ENCODE results near the gene TSPAN33. TPM values are rescaled to one million over a fixed set of nuclear protein-coding genes. Genes with fewer than 3 reads are reported as not detected.

The TSPAN33 gene
- total and polyA plus RNA-seq, 9 of the 15 experiments (the other 6 are each of a cell fraction or from before 2014, with no cell fraction given): 0.03 to 1.5 (median 0.23) TPM; not detected in 2

GRCh38 chr7:129188892-129189660, 44.6 kb downstream of the TSPAN33 start:
- TF ChIP-seq ZNF507 (tag; conservative IDR thresholded peaks at IDR 0.05) (no peak), TCFL5 (CRISPR knock-in tag; conservative IDR thresholded peaks at IDR 0.05) (no peak), MXI1 (IDR thresholded peaks at IDR 0.05; ENCODE audit: low read depth, low read length) (no peak), ATF7 (IDR thresholded peaks at IDR 0.05) (no peak), SAP30 (IDR thresholded peaks at IDR 0.05; ENCODE audit: borderline replicate concordance, insufficient read depth, low read depth, low read length, poor library complexity, severe bottlenecking) (no peak)
- Histone ChIP-seq H3K4me1 (replicated peaks in 1 of 2; ENCODE audit: control insufficient read depth in 2 of 2, insufficient read depth in 2 of 2, low read length in 2 of 2) (peaks cover 0 to 13% of the 10 kb centered on the region in 2 experiments; a peak in 2 of 5 replicates), H3K4me2 (ENCODE audit: insufficient read depth, low read length) (no peak overlapping the region), H4K20me1 (replicated peaks; ENCODE audit: control insufficient read depth, insufficient read depth, low read length) (no peaks in the 10 kb centered on the region; the same call in 1 of the 2 replicates), H3K27ac (ENCODE audit: extremely low read depth, low read depth, low read length) (no peak overlapping the region), H3K4me3 (no peak overlapping the region), H3K36me3 (ENCODE audit: control insufficient read depth, insufficient read depth, low read length) (no peaks in the 10 kb centered on the region), H2AFZ (ENCODE audit: low read depth, low read length) (no peak overlapping the region), H3K9me1 (ENCODE audit: control insufficient read depth, insufficient read depth, low read length) (no peaks in the 10 kb centered on the region), H3K27me3 (ENCODE audit: control insufficient read depth in 2 of 2, insufficient read depth in 2 of 2, low read length in 2 of 2) (peaks cover 70 to 72% of the 10 kb centered on the region in 2 experiments), H3K9ac (ENCODE audit: insufficient read depth in 1 of 2, low read depth in 2 of 2, low read length in 2 of 2) (no peak overlapping the region), H3K9me3 (replicated peaks; ENCODE audit: control insufficient read depth, insufficient read depth, low read depth, low read length) (no peaks in the 10 kb centered on the region), H3K79me2 (ENCODE audit: control insufficient read depth, insufficient read depth, low read length) (no peaks in the 10 kb centered on the region)
- in situ Hi-C loops (cut with MboI) (no loop called here), intact Hi-C loops (cut with micrococcal nuclease) (no loop called here)
- WGBS (ENCODE audit: insufficient coverage, low coverage, missing lambda C conversion rate): 42% methylated on average over 43 of the region's 83 CpGs
- no peak for DNase-seq (ENCODE audit: extremely low read depth in 1 of 4, low spot score in 3 of 4)
- BruUV-seq (replicated peaks): no TSS peak
- CTCF ChIA-PET (ENCODE audit: low intra/inter-chr PET ratio): interaction anchor here (0.6 kb wide), 1 partner anchor 24 kb away, joined by 3 read pairs; no protein-coding TSS in a partner anchor
- no peak for FAIRE-seq
- POLR2A ChIA-PET: no interaction called here
- no peak for ATAC-seq

Measured in K562 (cell line).